Parathyroid adenoma (tissue), 2 donors: ENCODE results near the gene RFTN1.

ENCODE experiments used
- H2AFZ ChIP-seq: fragments of 300-600 bp; sonication (generic); one replicate; pipeline ENCODE4 v1.7.0; 2017; ENCODE audit warnings: antibody characterized with exemption, mild to moderate bottlenecking
- H3K27ac ChIP-seq: fragments of 300-600 bp; sonication (generic); one replicate; pipeline ENCODE4 v1.7.0; 2017
- H3K27me3 ChIP-seq: fragments of 300-600 bp; sonication (generic); one replicate; pipeline ENCODE4 v1.7.0; 2017; ENCODE audit warnings: low read length; ENCODE audit not compliant: control insufficient read depth, insufficient read depth
- H3K36me3 ChIP-seq: fragments of 300-600 bp; sonication (generic); one replicate; pipeline ENCODE4 v1.7.0; 2017; ENCODE audit warnings: low read length; ENCODE audit not compliant: control insufficient read depth, insufficient read depth
- H3K4me1 ChIP-seq: fragments of 300-600 bp; sonication (generic); one replicate; pipeline ENCODE4 v1.7.0; 2017; ENCODE audit warnings: control low read depth
- H3K4me2 ChIP-seq: fragments of 300-600 bp; sonication (generic); one replicate; pipeline ENCODE4 v1.7.0; 2017; ENCODE audit warnings: low read length
- H3K4me3 ChIP-seq: fragments of 300-600 bp; sonication (generic); one replicate; pipeline ENCODE4 v1.7.0; 2017; ENCODE audit warnings: low read depth, low read length
- H3K79me2 ChIP-seq: fragments of 300-600 bp; sonication (generic); one replicate; pipeline ENCODE4 v1.7.0; 2017; ENCODE audit warnings: control low read depth
- H3K9ac ChIP-seq: fragments of 300-600 bp; sonication (generic); one replicate; pipeline ENCODE4 v1.7.0; 2017; ENCODE audit warnings: mild to moderate bottlenecking
- H3K9me3 ChIP-seq: fragments of 300-600 bp; sonication (generic); one replicate; pipeline ENCODE4 v1.7.0; 2017; ENCODE audit warnings: low read length; ENCODE audit not compliant: control insufficient read depth
- TF ChIP-seq, protein P1 (sequence below): fragments of 300-600 bp; sonication (generic); IDR thresholded peaks from one replicate; pipeline ENCODE4 v1.7.0; 2017; ENCODE audit warnings: antibody characterized with exemption, mild to moderate bottlenecking
- donor health status: primary hyperparathyroidism.

Gene RFTN1

DNA sequence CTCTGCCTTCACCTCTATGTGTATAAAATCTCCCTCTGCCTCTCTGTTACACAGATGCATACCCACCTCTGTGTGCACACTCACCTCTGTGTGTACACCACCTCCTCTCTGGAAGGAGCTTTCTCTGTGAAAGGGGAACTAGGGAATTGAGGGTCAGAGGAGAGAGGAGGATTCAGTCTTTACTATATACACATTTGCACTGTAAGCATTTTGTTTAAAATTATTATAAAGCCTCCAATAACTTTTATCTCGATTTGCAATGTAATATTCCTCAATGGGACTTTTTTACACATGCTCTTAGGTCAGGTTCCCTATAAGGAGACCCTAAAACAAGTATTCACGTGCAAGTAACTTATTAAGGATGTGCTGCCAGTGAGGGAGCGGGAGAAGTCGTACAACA lies 166.0 kb downstream of the RFTN1 start:
- Histone ChIP-seq H3K27me3 (no peaks in the 10 kb centered on the region), H2AFZ (no peak overlapping the region), H3K79me2 (no peaks in the 10 kb centered on the region), H3K27ac (no peak overlapping the region), H3K36me3 (no peaks in the 10 kb centered on the region), H3K4me2 (no peak overlapping the region), H3K4me1 (no peaks in the 10 kb centered on the region), H3K4me3 (no peak overlapping the region), H3K9me3 (no peaks in the 10 kb centered on the region), H3K9ac (no peak overlapping the region)
- TF ChIP-seq, protein P1, sequence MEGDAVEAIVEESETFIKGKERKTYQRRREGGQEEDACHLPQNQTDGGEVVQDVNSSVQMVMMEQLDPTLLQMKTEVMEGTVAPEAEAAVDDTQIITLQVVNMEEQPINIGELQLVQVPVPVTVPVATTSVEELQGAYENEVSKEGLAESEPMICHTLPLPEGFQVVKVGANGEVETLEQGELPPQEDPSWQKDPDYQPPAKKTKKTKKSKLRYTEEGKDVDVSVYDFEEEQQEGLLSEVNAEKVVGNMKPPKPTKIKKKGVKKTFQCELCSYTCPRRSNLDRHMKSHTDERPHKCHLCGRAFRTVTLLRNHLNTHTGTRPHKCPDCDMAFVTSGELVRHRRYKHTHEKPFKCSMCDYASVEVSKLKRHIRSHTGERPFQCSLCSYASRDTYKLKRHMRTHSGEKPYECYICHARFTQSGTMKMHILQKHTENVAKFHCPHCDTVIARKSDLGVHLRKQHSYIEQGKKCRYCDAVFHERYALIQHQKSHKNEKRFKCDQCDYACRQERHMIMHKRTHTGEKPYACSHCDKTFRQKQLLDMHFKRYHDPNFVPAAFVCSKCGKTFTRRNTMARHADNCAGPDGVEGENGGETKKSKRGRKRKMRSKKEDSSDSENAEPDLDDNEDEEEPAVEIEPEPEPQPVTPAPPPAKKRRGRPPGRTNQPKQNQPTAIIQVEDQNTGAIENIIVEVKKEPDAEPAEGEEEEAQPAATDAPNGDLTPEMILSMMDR = no peak

DNA sequence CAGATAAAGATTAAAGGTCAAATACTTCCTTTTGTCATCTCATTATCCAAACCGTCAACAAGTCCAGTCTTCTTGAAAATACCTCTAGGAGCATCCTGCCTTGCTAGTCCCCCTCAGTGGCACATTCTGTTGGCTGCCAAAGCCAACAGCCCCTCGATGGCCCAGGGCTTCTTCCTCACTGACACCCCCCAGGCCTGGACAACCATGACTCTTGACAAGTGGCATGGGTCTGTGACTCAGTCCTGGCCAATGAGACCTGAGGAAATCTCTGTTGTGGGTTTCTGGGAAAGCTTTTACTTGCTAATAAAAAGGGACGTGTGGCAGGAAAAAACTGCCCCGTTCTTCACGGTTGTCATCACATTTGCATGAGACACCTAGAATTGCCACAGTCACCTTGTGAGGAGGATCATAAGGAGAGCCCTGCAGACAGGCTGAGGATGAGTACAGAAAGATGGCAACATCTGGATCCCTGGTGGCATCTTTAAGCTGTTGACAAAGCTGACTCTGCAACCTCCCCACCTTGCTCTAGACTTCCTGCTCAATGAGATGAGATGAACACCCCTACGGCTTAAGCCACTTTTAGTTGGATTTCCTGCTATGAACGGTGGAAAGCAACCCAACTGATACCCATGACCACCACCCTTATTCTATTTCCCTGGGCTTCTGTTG lies 167.0 kb downstream of the RFTN1 start:
- Histone ChIP-seq H3K27me3 (no peaks in the 10 kb centered on the region), H3K4me3 (no peak overlapping the region), H3K4me1 (no peaks in the 10 kb centered on the region), H3K4me2 (no peak overlapping the region), H3K27ac (no peak overlapping the region), H3K79me2 (no peaks in the 10 kb centered on the region), H3K9me3 (no peaks in the 10 kb centered on the region), H2AFZ (no peak overlapping the region), H3K9ac (no peak overlapping the region), H3K36me3 (no peaks in the 10 kb centered on the region)
- TF ChIP-seq, protein P1 = no peak

DNA sequence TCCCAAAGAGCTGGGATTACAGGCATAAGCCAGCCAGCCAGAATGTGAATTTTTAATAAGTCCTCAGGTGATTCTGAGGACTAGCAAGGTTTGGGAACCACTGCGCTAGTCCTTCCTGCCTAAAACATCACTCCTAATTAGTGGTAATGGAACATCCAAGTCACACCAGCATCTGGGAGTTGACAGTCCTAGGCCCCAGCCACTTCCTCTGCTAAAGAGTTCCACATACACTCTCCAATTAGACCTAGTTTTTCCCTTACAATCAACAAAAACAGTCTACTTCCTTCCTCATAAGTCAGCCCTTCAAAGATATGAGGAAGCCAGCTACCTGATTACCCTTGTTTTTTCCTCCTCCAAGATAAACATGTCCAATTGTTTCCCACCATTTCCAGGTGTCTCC lies 170.4 kb downstream of the RFTN1 start:
- Histone ChIP-seq H3K9ac (no peak overlapping the region), H3K9me3 (no peaks in the 10 kb centered on the region), H3K79me2 (no peaks in the 10 kb centered on the region), H3K27me3 (no peaks in the 10 kb centered on the region), H3K4me1 (no peaks in the 10 kb centered on the region), H3K4me2 (no peak overlapping the region), H3K4me3 (no peak overlapping the region), H3K27ac (no peak overlapping the region), H3K36me3 (no peaks in the 10 kb centered on the region), H2AFZ (no peak overlapping the region)
- TF ChIP-seq, protein P1 = no peak

DNA sequence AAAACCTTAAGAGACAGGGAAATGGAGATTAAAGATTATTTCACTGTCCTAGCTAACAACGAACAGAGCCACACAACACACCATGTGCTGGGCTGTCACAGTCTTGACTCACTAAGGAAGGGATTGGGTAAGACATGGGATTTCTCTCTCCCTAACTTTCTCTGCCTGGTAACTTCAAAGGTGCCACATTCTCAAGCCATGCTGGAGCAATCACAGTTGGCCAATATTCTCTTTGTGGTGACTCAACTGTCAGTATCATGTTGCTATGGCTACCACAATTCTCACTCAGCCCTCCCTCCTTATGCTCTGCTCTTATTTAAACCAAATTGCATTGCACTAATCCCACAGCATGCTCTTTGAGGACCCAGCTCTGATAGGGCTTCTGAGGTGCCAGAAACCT lies 174.5 kb downstream of the RFTN1 start:
- Histone ChIP-seq H3K9me3 (no peaks in the 10 kb centered on the region), H3K79me2 (no peaks in the 10 kb centered on the region), H3K4me2 (no peak overlapping the region), H3K27ac (no peak overlapping the region), H3K36me3 (no peaks in the 10 kb centered on the region), H3K4me3 (no peak overlapping the region), H3K9ac (no peak overlapping the region), H3K27me3 (no peaks in the 10 kb centered on the region), H2AFZ (no peak overlapping the region), H3K4me1 (no peaks in the 10 kb centered on the region)
- TF ChIP-seq, protein P1 = no peak

DNA sequence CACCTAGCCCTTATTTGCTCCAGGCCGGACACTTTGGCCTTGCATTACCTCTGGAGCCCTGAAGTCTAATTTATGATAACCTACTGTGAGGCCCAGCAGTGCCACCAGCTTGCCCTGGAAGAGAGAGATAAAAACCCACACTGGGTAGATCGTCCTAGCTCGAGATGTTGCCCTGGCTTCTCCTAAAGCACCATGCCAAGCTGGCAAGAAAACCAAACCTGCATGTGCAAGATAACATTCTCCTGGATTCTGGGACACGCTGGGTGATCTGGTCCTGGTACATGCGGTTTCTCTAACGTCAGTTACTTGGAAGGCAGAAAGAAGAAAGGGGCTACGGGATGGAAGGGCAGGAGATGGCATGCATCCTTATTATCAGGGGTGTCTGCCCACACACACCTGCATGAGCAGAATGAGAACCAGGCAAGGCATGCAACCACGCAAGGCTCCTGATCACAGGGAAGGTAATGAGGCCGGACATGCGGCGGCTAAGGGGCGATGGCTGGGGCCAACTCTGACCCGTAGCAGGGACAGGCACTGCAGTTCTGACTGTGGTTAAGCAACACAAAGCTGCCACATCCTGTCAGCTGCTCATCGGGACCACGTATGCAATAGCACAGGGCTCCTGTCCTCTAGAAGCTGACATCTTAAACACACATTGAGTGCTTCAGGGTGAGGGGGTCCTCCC lies 175.5 kb downstream of the RFTN1 start:
- Histone ChIP-seq H3K79me2 (no peaks in the 10 kb centered on the region), H3K4me2 (no peak overlapping the region), H3K9me3 (no peaks in the 10 kb centered on the region), H3K9ac (no peak overlapping the region), H2AFZ (no peak overlapping the region), H3K36me3 (no peaks in the 10 kb centered on the region), H3K27me3 (no peaks in the 10 kb centered on the region), H3K4me3 (no peak overlapping the region), H3K4me1 (no peaks in the 10 kb centered on the region), H3K27ac (no peak overlapping the region)
- TF ChIP-seq, protein P1 = no peak
